Panc1 (cell line): Measurements from ENCODE around the gene ANO2. TPM values are rescaled to one million over a fixed set of nuclear protein-coding genes. Genes with fewer than 3 reads are reported as not detected.

Experiments used
- ATAC-seq: fragments of 200-7000 bp; cut with Tn5 transposase; 2 replicates; pipeline ENCODE4 v1.9.1; 2020; ENCODE audit warnings: mild to moderate bottlenecking, moderate library complexity
- BruUV-seq: library from RNA; stranded (reverse); fragments of 400-500 nt; replicated peaks from 2 replicates; lab custom pipeline; 2021; lab: Mats Ljungman, UMichigan
- CTCF ChIA-PET: fragments of 300-600 bp; sonication (Branson Sonifier 250); formaldehyde crosslinking; loops from one replicate; lab custom pipeline; 2022; ENCODE audit warnings: antibody characterized with exemption; lab: Charles Lee
- POLR2A ChIA-PET: fragments of 300-600 bp; sonication (Branson Sonifier 250); formaldehyde crosslinking; loops from one replicate; lab custom pipeline; 2022; ENCODE audit warnings: antibody characterized with exemption; lab: Charles Lee
- DNase-seq: peaks from one replicate; pipeline ENCODE4 v3.0.0-alpha.2; 2010; ENCODE audit warnings: low read depth, low spot score
- H3K27ac ChIP-seq: 2 replicates; pipeline ENCODE4 v1.5.1; 2011; ENCODE audit warnings: mild to moderate bottlenecking, low read length, inconsistent platforms
- H3K27me3 ChIP-seq: fragments of 200-500 bp; sonication (Bioruptor generic); 2 replicates; pipeline ENCODE4 v1.6.0; 2014; ENCODE audit warnings: low read length, inconsistent platforms; ENCODE audit not compliant: control insufficient read depth, insufficient read depth
- H3K36me3 ChIP-seq: fragments of 200-500 bp; sonication (Bioruptor generic); 2 replicates; pipeline ENCODE4 v1.5.1; 2014; ENCODE audit warnings: inconsistent platforms, mild to moderate bottlenecking, low read length, moderate library complexity; ENCODE audit not compliant: control insufficient read depth, insufficient read depth
- H3K4me1 ChIP-seq: 2 replicates; pipeline ENCODE4 v1.5.1; 2011; ENCODE audit warnings: inconsistent platforms, mild to moderate bottlenecking, low read length, moderate library complexity; ENCODE audit not compliant: control insufficient read depth, insufficient read depth
- H3K4me3 ChIP-seq, 2 experiments: 2 replicates each; pipeline ENCODE4 v1.5.1; 2011 to 2012; ENCODE audit warnings: low read depth in 2 of 2, low read length in 2 of 2, mild to moderate bottlenecking in 2 of 2, inconsistent platforms in 1 of 2, moderate library complexity in 1 of 2
- H3K9me3 ChIP-seq: fragments of 200-500 bp; sonication (Bioruptor generic); 2 replicates; pipeline ENCODE4 v1.5.1; 2014; ENCODE audit warnings: low read depth, mild to moderate bottlenecking, inconsistent platforms, low read length, moderate library complexity; ENCODE audit not compliant: control insufficient read depth, insufficient read depth
- POLR2AphosphoS5 ChIP-seq: IDR thresholded peaks from 2 replicates; pipeline ENCODE4 v1.6.1; 2012; ENCODE audit warnings: mild to moderate bottlenecking, low read depth, low read length, moderate library complexity
- REST ChIP-seq, 2 experiments: IDR thresholded peaks; 2 replicates each; pipeline ENCODE4 v1.6.1; 2011 to 2012; ENCODE audit warnings: low read depth in 2 of 2, control low read depth in 1 of 2, low read length in 1 of 2, mild to moderate bottlenecking in 1 of 2, moderate library complexity in 1 of 2; ENCODE audit not compliant: insufficient read depth in 1 of 2
- SIN3A ChIP-seq: IDR thresholded peaks from 2 replicates; pipeline ENCODE4 v1.6.1; 2012; ENCODE audit warnings: low read depth, mild to moderate bottlenecking, low read length, moderate library complexity, borderline replicate concordance; ENCODE audit not compliant: insufficient read depth
- TCF7L2 ChIP-seq: IDR thresholded peaks from 2 replicates; pipeline ENCODE4 v1.6.1; 2011; ENCODE audit warnings: mild to moderate bottlenecking, low read depth, low read length, inconsistent platforms
- in situ Hi-C: cut with HindIII; loops from 2 replicates; pipeline ENCODE4 v1.10.0; 2016; ENCODE audit warnings: low sequenced_read_pairs, low pct_unique_long_range_greater_than_20kb
- intact Hi-C: fragments of 100-400 bp; cut with micrococcal nuclease; formaldehyde crosslinking; loops from one replicate; pipeline ENCODE4 v1.10.0; 2022; ENCODE audit not compliant: unreplicated experiment
- total RNA-seq: library from RNA; stranded (reverse); gene quantifications from one replicate; pipeline ENCODE4 v1.2.1, GENCODE V29; 2021; ENCODE audit not compliant: unreplicated experiment
- TF ChIP-seq, protein P1 (sequence below): fragments of 450-650 bp; IDR thresholded peaks from 2 replicates; pipeline ENCODE4 v1.5.1; 2017; ENCODE audit warnings: mild to moderate bottlenecking

Gene ANO2
- total RNA-seq, 1 experiment from 2014 or later = not detected

DNA sequence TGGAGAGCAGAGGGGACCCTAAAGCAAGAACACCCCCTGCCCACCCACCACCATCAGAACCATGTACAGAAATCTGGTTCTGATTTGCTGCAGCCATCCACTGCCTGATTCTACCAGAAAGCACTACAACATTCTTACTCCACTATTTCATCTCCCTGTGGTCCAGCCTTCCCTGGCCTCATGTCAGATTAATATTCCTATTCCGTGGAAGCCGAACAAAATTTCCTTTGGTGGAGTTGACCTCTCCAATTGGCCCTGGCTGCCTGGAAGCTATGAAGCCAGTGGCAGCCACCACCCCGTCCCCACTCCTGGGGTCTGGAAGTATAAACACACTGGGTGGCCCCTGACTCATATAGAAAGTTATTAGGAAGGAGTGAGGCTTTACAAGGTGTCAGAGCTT, 60.2 kb downstream of the ANO2 start:
- TF ChIP-seq REST (IDR thresholded peaks at IDR 0.05; ENCODE audit: insufficient read depth in 1 of 2, low read depth in 2 of 2, low read length in 1 of 2) (no peak), POLR2AphosphoS5 (no peak), SIN3A (no peak), TCF7L2 (no peak)
- TF ChIP-seq, protein P1, sequence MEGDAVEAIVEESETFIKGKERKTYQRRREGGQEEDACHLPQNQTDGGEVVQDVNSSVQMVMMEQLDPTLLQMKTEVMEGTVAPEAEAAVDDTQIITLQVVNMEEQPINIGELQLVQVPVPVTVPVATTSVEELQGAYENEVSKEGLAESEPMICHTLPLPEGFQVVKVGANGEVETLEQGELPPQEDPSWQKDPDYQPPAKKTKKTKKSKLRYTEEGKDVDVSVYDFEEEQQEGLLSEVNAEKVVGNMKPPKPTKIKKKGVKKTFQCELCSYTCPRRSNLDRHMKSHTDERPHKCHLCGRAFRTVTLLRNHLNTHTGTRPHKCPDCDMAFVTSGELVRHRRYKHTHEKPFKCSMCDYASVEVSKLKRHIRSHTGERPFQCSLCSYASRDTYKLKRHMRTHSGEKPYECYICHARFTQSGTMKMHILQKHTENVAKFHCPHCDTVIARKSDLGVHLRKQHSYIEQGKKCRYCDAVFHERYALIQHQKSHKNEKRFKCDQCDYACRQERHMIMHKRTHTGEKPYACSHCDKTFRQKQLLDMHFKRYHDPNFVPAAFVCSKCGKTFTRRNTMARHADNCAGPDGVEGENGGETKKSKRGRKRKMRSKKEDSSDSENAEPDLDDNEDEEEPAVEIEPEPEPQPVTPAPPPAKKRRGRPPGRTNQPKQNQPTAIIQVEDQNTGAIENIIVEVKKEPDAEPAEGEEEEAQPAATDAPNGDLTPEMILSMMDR = no peak
- no peak for DNase-seq
- H3K27me3 ChIP-seq = 0 out of 2 replicates have a peak, but pooled peaks cover 2% of the 10 kb centered on the region
- no peak overlapping the region for H3K27ac ChIP-seq
- no TSS peak for BruUV-seq
- intact Hi-C loops (no loop called here), in situ Hi-C loops (no loop called here)
- POLR2A ChIA-PET = no interaction called here
- no peaks in the 10 kb centered on the region for H3K9me3 ChIP-seq
- no peak overlapping the region for H3K4me3 ChIP-seq
- H3K4me1 ChIP-seq = no peaks in the 10 kb centered on the region
- no peak for ATAC-seq
- no peaks in the 10 kb centered on the region for H3K36me3 ChIP-seq
- CTCF ChIA-PET = no interaction called here

DNA sequence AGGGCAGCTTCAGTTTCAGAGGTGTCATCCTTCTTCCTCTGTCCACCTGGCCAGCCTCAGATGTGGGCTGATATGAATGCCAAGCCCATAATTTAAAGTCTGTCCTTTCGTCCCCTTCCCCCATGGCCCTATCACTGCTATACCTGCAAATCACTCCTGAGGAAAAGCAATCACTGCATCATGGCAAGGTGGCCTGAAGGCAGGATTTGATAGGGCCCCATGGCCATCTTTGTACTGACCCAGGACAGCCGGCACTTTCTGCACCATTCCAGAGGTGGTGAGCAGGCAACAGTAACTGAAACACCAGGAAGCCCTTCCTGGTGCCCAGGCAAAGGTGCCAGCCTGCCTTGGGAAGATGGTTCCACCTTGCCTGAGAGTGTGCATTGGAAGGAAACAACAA, 60.8 kb downstream of the ANO2 start:
- POLR2A ChIA-PET = no interaction called here
- ATAC-seq (no peak), DNase-seq (no peak)
- Histone ChIP-seq H3K4me1 (no peaks in the 10 kb centered on the region), H3K9me3 (no peaks in the 10 kb centered on the region), H3K27ac (no peak overlapping the region), H3K36me3 (no peaks in the 10 kb centered on the region), H3K4me3 (no peak overlapping the region), H3K27me3 (0 out of 2 replicates have a peak, but pooled peaks cover 2% of the 10 kb centered on the region)
- BruUV-seq = no TSS peak
- intact Hi-C loops (no loop called here), in situ Hi-C loops (no loop called here)
- CTCF ChIA-PET = no interaction called here
- TF ChIP-seq POLR2AphosphoS5 = no peak

- no peak for ATAC-seq
- no peak for DNase-seq
- Histone ChIP-seq H3K4me3 (no peak overlapping the region), H3K27ac (no peak overlapping the region), H3K27me3 (0 out of 2 replicates have a peak, but pooled peaks cover 2% of the 10 kb centered on the region), H3K9me3 (no peaks in the 10 kb centered on the region), H3K36me3 (no peaks in the 10 kb centered on the region), H3K4me1 (no peaks in the 10 kb centered on the region)
- POLR2A ChIA-PET = no interaction called here
- in situ Hi-C loops = no loop called here
- TF ChIP-seq TCF7L2 (no peak), REST (IDR thresholded peaks at IDR 0.05; ENCODE audit: insufficient read depth in 1 of 2, low read depth in 2 of 2, low read length in 1 of 2) (no peak), POLR2AphosphoS5 (no peak), SIN3A (no peak)
- TF ChIP-seq, protein P1 = no peak
- CTCF ChIA-PET = interaction anchor here (0.6 kb wide), 1 partner anchor 8 kb away, joined by 3 read pairs; no protein-coding TSS in a partner anchor
- intact Hi-C loops = no loop called here
- no TSS peak for BruUV-seq
Measured at GRCh38 chr12:5882511-5883190, 62.4 kb downstream of the ANO2 start.
